Right lobe of liver (tissue), 4 donors: ENCODE results near the gene SEC14L5.

ENCODE experiments used
- CTCF ChIP-seq, 4 donors: fragments of 200-600 bp in 3 of 4; fragments of 450-650 bp in 1 of 4; IDR thresholded peaks; one replicate each; pipeline versions ENCODE4 v1.5.1 to v1.8.0; 2016 to 2022; ENCODE audit warnings: antibody characterized with exemption in 4 of 4, mild to moderate bottlenecking in 2 of 4
- POLR2A ChIP-seq: fragments of 450-650 bp; IDR thresholded peaks from one replicate; pipeline ENCODE4 v1.6.1; 2017; ENCODE audit warnings: antibody characterized with exemption, mild to moderate bottlenecking
- donor health status: DM: no; HTN: no; CAD: no.
- donor health status: DM: no; HTN: no; CAD: no.
- donor health status: DM: no; HTN: yes; CAD: no.

GRCh38 chr16:5001571-5001970, 43.4 kb downstream of the SEC14L5 start:
- TF ChIP-seq CTCF (IDR thresholded peaks at IDR 0.05) = no peak
- TF ChIP-seq POLR2A = no peak
